ENCODE measurements around the gene EMID1. TPM values are rescaled to one million over a fixed set of nuclear protein-coding genes. Genes with fewer than 3 reads are reported as not detected.

Gene EMID1
- total RNA-seq, 3 donors from 2014 or later (not counting 1 experiment from before 2014, with no cell fraction given): 0.59 to 1.3 (median 0.65) TPM

DNA sequence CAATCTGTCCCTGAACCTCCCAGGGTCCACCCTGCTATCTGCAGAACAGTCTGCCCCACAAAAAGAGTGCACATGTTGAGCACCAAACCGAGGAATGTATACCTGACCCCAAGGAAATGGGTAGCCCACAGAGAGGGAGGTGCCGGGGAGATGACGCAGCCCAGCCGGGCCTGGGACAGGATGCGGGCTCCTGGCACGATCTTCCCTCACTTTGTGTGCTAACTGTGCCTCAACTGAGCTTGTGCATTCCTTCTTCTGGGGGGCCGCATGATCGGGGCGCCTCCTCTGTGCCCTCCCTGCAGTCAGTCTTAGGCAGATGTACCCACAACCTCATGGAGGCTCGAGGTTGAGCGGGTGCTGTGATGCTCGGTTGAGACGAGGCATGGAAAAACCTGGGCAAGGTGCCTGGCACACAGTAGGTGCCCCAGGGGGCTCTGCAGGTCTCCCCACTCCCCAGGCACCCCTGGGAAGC is 103.1 kb downstream of the EMID1 start:
- H3K27ac Mint-ChIP-seq: no peak overlapping the region
- Histone ChIP-seq H3K4me1 (ENCODE audit: control insufficient read depth, insufficient read depth, low read length) (peaks cover 35% of the 10 kb centered on the region), H3K4me3 (ENCODE audit: low read length) (no peak overlapping the region), H3K27me3 (ENCODE audit: control insufficient read depth, insufficient read depth, low read length) (peaks cover 25% of the 10 kb centered on the region), H3K27ac (ENCODE audit: low read length) (no peak overlapping the region), H3K36me3 (ENCODE audit: control insufficient read depth, insufficient read depth, low read length) (no peaks in the 10 kb centered on the region), H3K9me3 (ENCODE audit: control insufficient read depth, insufficient read depth, low read length) (no peaks in the 10 kb centered on the region)
- 54% methylated on average over 13 of the region's 13 CpGs for WGBS (ENCODE audit: insufficient coverage)
- TF ChIP-seq, protein P1, sequence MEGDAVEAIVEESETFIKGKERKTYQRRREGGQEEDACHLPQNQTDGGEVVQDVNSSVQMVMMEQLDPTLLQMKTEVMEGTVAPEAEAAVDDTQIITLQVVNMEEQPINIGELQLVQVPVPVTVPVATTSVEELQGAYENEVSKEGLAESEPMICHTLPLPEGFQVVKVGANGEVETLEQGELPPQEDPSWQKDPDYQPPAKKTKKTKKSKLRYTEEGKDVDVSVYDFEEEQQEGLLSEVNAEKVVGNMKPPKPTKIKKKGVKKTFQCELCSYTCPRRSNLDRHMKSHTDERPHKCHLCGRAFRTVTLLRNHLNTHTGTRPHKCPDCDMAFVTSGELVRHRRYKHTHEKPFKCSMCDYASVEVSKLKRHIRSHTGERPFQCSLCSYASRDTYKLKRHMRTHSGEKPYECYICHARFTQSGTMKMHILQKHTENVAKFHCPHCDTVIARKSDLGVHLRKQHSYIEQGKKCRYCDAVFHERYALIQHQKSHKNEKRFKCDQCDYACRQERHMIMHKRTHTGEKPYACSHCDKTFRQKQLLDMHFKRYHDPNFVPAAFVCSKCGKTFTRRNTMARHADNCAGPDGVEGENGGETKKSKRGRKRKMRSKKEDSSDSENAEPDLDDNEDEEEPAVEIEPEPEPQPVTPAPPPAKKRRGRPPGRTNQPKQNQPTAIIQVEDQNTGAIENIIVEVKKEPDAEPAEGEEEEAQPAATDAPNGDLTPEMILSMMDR (IDR thresholded peaks at IDR 0.05): no peak
- ATAC-seq (peak in 1 of 3 donors; percentile 25), DNase-seq (peak in 1 of 2 donors; percentile 56)
- peak overlapping the region; percentile 25 for H3K4me3 Mint-ChIP-seq
- H3K9me3 Mint-ChIP-seq: no peaks in the 10 kb centered on the region
- no peaks in the 10 kb centered on the region for H3K36me3 Mint-ChIP-seq
- peaks cover 13 to 41% of the 10 kb centered on the region in 2 donors for H3K27me3 Mint-ChIP-seq (ENCODE audit: low read depth in 2 of 2)
- intact Hi-C loops (cut with micrococcal nuclease): no loop called here
- peaks cover under 1 to 24% of the 10 kb centered on the region in 2 donors for H3K4me1 Mint-ChIP-seq

Other genes starting within 250 kb of the EMID1 start
- not detected for gene C22orf31, start 144.1 kb upstream of the EMID1 start, total RNA-seq
- under 1 TPM in 1 of 3 donors, not detected in 2; 0.23 TPM for gene KREMEN1, start 132.9 kb upstream of the EMID1 start, total RNA-seq
- 10 to 100 TPM; 16.6 to 20.9 (median 17.9) TPM for gene RHBDD3, start 62.1 kb downstream of the EMID1 start, total RNA-seq
- 100 to 1,000 TPM; 366 to 387 (median 382) TPM for gene EWSR1, start 62.4 kb downstream of the EMID1 start, total RNA-seq
- gene GAS2L1, start 100.8 kb downstream of the EMID1 start, total RNA-seq: 1 to 10 TPM in 2 of 3 donors, under 1 TPM in 1; 0.57 to 4.1 (median 2.8) TPM
- under 1 TPM in 2 of 3 donors, not detected in 1; 0.20 to 0.28 TPM for gene RASL10A, start 109.8 kb downstream of the EMID1 start, total RNA-seq
- 10 to 100 TPM; 54.0 to 56.1 (median 54.3) TPM for gene AP1B1, start 182.7 kb downstream of the EMID1 start, total RNA-seq
- not detected for gene RFPL1, start 232.7 kb downstream of the EMID1 start, total RNA-seq

All from natural killer cell (primary cell).